ENCODE data around the gene EPC1. TPM values are rescaled to one million over a fixed set of nuclear protein-coding genes. Genes with fewer than 3 reads are reported as not detected.
A peak's percentile ranks its signal among the peaks of the same experiment; 100 is the strongest.
"Not testable (repeated sequence)": the region's sequence is repeated elsewhere in the genome, so short reads cannot be mapped to it uniquely, and the experiment has no call there.

Gene EPC1
- total RNA-seq, 1 experiment from 2014 or later = 9.2 TPM

DNA sequence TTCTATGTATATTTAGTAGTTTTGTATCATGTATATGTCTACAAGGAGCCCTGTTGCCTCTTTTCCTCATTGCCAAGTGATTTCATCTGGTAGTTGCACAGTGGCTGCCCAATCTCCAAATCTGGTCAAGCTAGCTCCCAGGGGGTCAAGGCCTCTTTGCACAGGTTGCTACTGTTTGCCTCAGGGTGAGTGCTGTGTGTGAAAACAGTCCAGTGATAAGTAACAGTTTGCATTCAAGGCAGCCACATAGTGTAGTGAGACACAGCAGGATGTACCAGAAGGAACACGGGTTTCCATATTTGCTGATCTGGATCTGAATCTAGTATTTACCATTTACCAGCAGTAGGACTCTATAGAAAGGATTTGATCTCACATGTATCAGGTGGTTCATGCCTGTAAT, 13.3 kb upstream of the EPC1 start:
- no peak for DNase-seq
- no peaks in the 10 kb centered on the region for H3K27me3 ChIP-seq (ENCODE audit: control insufficient read depth, insufficient read depth, low read length)
- H3K4me3 ChIP-seq (ENCODE audit: insufficient read depth, low read depth, low read length) = no peak overlapping the region
- H3K36me3 ChIP-seq (replicated peaks; ENCODE audit: control insufficient read depth, insufficient read depth, low read length) = no peaks in the 10 kb centered on the region

DNA sequence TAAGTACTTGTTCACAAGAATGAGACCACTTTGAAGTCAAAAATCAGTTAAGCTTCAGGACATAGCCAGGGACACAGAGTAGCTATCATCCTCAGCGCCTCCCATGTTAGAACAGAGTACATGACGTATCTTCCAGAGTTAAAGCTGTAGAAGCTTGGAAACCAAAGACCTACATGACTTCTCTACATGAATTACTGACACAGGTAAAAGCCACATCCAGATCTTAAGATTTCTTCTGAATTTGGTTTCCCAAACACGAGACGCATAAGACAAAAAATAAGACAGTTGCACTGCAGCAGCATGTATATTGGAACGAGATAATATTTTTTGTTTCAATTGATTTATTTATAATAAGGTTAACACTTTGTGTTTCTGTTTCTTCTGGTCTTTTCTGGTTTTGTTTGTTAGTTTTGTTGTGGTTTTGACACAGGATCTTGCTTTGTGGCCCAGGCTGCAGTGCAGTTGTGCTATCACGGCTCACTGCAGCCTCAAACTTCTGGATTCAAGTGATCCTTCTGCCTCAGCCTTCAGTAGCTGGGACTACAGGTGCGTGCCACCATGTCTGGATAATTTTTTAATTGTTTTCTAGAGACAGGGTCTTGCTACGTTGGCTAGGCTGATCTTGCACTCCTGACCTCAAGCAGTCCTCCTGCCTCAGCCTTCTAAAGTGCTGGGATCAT, 10.2 kb upstream of the EPC1 start:
- no peaks in the 10 kb centered on the region for H3K27me3 ChIP-seq (ENCODE audit: control insufficient read depth, insufficient read depth, low read length)
- no peaks in the 10 kb centered on the region; the same call in 1 of the 2 replicates for H3K36me3 ChIP-seq (replicated peaks; ENCODE audit: control insufficient read depth, insufficient read depth, low read length)
- H3K4me3 ChIP-seq (ENCODE audit: insufficient read depth, low read depth, low read length) = no peak overlapping the region
- no peak for DNase-seq

DNA sequence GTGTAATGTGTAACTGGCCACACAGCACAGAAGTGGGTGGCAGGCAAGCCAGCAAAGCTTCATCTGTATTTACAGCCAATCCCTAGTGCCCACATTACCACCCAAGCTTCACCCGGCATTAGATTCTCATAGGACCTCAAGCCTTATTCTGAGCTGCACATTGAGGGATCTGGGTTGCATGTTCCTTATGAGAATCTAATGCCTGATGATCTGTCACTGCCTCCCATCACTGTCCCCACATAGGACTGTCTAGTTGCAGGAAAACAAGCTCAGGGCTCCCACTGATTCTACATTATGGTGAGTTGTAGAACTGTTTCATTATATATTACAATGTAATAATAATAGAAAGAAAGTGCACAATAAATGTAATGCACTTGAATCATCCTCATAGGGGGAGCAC, 7.7 kb upstream of the EPC1 start:
- DNase-seq; H3K4me3 ChIP-seq (ENCODE audit: insufficient read depth, low read depth, low read length); H3K36me3 ChIP-seq (replicated peaks; ENCODE audit: control insufficient read depth, insufficient read depth, low read length); H3K27me3 ChIP-seq (ENCODE audit: control insufficient read depth, insufficient read depth, low read length): not testable (repeated sequence)

DNA sequence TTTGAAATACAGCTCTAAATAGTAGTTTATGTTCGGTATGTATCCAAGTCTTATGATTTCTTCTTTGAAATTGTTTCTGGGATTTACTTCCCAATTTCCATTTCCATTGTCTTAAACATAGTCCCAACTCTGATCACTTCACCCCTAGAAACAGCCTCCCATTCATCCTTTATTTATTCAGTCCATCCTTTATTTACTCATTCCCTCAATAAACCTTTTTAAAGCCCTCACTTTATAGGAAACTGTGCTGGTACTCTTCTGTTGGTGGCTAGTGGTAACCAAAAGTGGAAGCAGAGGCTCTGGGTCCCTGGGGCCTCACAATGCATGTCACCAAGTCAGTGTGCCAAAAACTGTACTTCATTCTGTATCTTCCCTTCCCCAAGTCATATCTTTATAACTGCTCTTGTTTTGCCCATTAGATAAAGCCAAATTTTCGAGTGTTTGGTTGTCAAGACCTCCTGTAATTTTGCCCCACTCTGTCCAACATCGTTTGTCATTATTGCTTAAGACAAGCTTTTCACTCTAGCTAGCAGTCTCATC, 3.9 kb upstream of the EPC1 start:
- DNase-seq = no peak
- H3K4me3 ChIP-seq (ENCODE audit: insufficient read depth, low read depth, low read length) = no peak overlapping the region
- no peaks in the 10 kb centered on the region for H3K27me3 ChIP-seq (ENCODE audit: control insufficient read depth, insufficient read depth, low read length)
- H3K36me3 ChIP-seq (replicated peaks; ENCODE audit: control insufficient read depth, insufficient read depth, low read length) = no peaks in the 10 kb centered on the region; the same call in 1 of the 2 replicates

DNA sequence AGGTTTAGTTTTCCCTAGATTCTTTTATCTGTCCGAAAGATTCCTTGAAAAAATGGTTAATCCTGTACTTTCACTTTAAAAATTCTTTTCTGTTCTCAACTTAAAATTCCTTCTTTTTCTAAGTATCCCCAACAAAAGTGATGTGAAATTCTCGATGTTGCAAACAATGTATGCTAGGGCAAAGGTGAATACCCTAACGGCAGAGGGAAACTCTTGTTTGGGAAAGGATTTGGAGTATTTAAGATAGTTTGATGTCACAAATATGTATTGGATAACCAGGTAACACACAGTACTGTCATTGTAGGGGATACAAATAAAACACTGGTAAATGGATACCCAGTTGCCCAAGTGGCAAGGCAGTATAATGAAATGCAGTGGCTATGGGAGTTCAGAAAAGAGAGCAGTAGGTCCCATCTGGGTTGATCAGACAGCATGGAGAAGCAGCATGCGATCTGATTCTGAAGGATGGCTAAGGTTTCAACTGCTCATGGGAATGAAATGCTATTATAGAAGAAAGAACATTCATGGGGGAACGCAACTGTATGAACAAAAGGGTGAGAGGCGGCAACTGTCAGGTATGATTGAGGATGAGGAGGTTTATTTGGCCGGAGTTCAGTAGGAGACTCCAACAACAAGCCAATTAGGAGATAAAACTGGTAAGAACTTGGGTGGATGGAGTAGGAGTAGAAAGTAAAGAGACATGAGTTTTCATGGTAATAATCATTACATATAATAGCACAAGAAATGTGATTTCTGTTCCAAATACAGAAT, 3.2 kb upstream of the EPC1 start:
- no peak overlapping the region for H3K4me3 ChIP-seq (ENCODE audit: insufficient read depth, low read depth, low read length)
- no peaks in the 10 kb centered on the region for H3K27me3 ChIP-seq (ENCODE audit: control insufficient read depth, insufficient read depth, low read length)
- H3K36me3 ChIP-seq (replicated peaks; ENCODE audit: control insufficient read depth, insufficient read depth, low read length) = no peaks in the 10 kb centered on the region; the same call in 1 of the 2 replicates
- DNase-seq = no peak

DNA sequence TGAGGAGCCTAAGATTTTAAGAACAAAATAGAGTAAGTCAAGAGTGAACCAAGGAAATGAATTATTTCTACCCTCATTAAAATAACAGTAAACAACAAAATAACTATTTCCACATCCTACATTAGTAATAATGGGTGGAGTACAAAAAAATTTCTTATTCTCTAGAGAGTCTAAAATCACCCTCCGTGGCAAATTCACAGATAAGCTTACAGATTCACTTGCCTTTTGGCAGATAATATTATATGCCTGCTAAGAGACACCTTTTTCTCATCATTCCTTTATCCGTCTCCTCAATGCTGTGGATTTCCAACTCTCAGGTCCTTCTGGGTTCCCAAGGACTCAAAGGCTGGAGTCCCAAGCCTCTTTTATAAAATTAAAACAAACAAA, 2.2 kb upstream of the EPC1 start:
- H3K4me3 ChIP-seq (ENCODE audit: insufficient read depth, low read depth, low read length) = no peak overlapping the region
- DNase-seq = no peak
- H3K27me3 ChIP-seq (ENCODE audit: control insufficient read depth, insufficient read depth, low read length) = no peaks in the 10 kb centered on the region
- H3K36me3 ChIP-seq (replicated peaks; ENCODE audit: control insufficient read depth, insufficient read depth, low read length) = no peaks in the 10 kb centered on the region; the same call in 1 of the 2 replicates

DNA sequence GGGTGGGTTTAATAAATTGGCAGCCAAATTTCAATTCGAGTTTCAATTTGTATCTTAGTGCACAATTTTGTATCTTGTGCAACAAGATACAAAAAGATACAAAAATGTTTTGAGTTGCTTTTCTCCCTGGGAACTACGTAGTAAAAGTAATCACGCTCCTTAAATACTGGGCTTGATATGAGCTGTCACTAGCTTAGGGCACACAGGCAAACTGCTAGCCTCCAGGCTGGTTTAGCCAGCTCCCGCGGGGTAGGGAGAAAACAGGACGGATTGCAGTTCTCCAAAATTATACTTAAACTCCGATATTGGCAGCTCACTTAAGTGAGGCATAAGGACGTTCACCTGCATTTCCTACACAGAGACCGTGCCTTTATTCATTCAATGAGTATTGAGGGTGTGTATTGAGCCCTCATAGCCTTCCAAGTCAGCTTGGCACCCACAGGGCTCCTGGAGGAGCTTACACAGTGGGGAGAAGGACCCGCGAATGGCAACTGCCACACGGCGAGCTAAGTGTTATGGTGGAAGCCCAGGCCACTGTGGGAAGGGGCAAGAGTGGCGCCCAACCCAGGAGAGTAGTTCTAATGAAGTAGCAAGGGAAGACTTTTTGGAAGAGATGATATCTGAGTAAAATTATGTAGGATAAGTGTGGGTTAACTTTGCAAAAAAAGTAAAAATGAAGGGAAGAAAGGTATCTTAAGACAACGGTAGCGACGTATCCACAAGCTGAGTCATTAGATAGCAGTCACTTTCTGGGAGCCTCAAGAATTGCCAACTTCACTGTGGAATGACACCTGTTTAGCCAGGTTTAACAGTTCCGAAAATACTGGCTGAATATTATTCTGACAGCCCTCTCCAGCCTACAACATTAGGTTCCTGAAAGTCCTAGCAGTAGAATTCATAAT, 1.6 kb upstream of the EPC1 start:
- Histone ChIP-seq H3K27me3 (ENCODE audit: control insufficient read depth, insufficient read depth, low read length) (no peaks in the 10 kb centered on the region), H3K36me3 (replicated peaks; ENCODE audit: control insufficient read depth, insufficient read depth, low read length) (no peaks in the 10 kb centered on the region), H3K4me3 (ENCODE audit: insufficient read depth, low read depth, low read length) (no peak overlapping the region)
- DNase-seq = peak; percentile 38

DNA sequence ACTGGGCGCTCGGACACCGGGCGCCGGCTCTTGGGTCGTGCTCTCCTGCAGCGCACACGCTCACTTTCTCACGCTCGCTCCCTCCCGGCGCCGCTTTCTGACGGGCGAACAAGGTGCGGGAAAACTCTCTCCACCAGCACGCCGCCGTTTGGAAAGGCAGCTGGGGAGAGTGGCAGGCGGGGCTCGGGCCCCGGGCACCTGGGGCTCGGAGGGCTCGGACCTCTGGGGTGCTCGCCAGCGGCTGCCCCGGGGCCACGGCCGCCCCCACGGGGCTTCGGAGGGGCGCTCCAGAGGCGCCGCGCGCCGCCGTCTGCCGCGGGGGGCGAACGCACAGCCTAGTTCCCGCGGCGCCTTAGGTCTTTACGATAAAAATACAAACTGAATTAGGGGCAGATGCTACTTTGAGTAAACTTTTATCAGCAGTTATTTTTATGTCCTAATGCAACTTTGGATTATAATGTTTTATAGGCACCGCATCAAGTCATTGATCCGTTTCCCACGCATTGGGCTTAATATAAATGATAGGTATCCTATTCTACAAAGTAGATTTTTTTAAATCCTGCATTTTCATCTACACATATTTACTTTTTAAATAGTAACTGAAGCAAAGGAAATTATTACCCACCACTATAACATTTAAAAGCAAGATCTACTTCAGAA, 535 bp upstream of the EPC1 start:
- DNase-seq = no peak
- H3K36me3 ChIP-seq (replicated peaks; ENCODE audit: control insufficient read depth, insufficient read depth, low read length) = no peaks in the 10 kb centered on the region
- H3K27me3 ChIP-seq (ENCODE audit: control insufficient read depth, insufficient read depth, low read length) = no peaks in the 10 kb centered on the region
- peak overlapping the region; percentile 96 for H3K4me3 ChIP-seq (ENCODE audit: insufficient read depth, low read depth, low read length)

DNA sequence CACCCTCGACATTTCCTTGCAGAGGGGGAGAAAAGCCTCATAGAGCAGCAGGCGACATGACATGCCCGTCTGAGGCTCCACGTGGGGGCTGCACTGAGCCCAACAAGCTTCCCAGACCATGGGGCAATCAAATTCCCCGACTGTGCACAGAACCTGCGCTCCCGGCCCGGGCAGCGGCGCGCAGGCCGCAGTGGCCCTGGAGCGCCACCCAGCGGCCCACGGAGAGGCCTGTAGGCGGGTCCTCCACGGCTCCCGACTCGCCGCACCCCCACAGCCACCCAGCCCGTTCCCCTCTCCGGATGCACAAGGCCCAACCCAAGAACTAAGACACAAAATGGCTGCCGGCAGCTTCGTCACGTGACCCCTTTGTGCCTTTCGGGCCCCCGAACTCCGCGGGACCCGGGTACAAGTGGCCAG, 816 bp downstream of the EPC1 start:
- peak; percentile 96 for DNase-seq
- no peaks in the 10 kb centered on the region for H3K36me3 ChIP-seq (replicated peaks; ENCODE audit: control insufficient read depth, insufficient read depth, low read length)
- H3K27me3 ChIP-seq (ENCODE audit: control insufficient read depth, insufficient read depth, low read length) = no peaks in the 10 kb centered on the region
- H3K4me3 ChIP-seq (ENCODE audit: insufficient read depth, low read depth, low read length) = peak overlapping the region; percentile 96

DNA sequence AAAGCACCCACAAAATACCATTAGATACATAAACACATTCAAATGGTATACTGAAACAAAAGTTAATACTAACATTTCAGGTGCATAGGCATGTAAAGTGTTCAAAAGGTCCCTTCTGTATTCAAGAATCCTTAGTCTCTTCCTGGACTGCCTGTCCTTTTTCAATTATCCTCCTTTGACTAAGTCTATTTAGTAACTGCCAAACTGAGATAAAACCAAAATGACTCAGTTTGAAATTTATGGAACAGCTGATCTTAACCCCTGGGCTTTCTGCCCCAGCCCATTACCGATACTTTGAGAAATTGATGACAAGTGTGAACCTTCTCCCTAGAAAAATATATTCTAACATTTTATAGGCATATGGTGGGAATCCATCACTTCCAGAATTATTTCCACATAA, 5.4 kb downstream of the EPC1 start:
- Histone ChIP-seq H3K36me3 (replicated peaks; ENCODE audit: control insufficient read depth, insufficient read depth, low read length) (no peaks in the 10 kb centered on the region), H3K27me3 (ENCODE audit: control insufficient read depth, insufficient read depth, low read length) (no peaks in the 10 kb centered on the region), H3K4me3 (ENCODE audit: insufficient read depth, low read depth, low read length) (no peak overlapping the region)
- no peak for DNase-seq

DNA sequence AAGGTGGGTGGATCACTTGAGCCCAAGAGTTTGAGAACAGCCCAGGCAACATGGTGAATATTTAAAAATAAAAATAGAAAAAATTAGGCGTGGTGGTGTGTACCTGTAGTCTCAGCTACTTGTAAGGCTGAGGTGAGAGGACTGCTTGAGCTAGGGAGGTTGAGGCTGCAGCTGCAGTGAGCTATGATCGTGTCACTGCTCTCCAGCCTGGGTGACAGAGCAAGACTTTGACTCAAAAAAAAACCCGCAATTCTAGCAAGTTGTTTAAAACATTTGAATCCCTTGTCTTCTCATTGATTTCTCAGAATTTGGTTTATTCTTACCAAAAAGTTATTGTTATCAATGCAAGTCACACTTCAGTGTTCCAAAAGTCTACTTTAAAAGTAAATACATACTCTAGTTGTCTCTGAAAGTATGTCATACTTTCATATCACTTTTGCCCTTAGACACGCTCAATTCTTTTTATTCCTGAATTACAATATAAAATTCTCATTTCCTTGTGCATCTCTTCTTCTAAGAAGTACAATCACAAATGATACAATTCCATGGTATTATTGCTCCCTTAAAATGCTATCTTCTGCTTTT, 6.3 kb downstream of the EPC1 start:
- H3K4me3 ChIP-seq (ENCODE audit: insufficient read depth, low read depth, low read length) = no peak overlapping the region
- no peak for DNase-seq
- H3K36me3 ChIP-seq (replicated peaks; ENCODE audit: control insufficient read depth, insufficient read depth, low read length) = no peaks in the 10 kb centered on the region
- no peaks in the 10 kb centered on the region for H3K27me3 ChIP-seq (ENCODE audit: control insufficient read depth, insufficient read depth, low read length)

DNA sequence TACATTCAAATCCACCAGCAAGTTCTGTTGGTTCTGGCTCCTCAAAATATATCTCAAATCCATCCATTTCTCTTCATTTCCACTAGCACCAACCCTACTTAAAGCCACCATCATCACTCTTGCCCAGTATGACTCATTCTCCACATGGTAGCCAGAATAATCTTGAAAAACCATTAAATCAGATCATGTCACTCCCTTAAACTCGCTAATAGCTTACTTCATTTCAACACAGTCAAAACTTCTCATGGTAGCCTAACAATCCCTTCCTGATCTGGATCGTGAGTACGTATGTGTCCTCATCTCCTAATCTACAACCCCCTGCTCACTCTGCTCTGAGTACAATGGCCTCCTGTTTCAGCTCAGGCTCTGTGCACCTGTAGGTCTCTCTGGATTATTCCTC, 8.7 kb downstream of the EPC1 start:
- Histone ChIP-seq H3K27me3 (ENCODE audit: control insufficient read depth, insufficient read depth, low read length) (no peaks in the 10 kb centered on the region), H3K36me3 (replicated peaks; ENCODE audit: control insufficient read depth, insufficient read depth, low read length) (no peaks in the 10 kb centered on the region)
- DNase-seq = no peak

DNA sequence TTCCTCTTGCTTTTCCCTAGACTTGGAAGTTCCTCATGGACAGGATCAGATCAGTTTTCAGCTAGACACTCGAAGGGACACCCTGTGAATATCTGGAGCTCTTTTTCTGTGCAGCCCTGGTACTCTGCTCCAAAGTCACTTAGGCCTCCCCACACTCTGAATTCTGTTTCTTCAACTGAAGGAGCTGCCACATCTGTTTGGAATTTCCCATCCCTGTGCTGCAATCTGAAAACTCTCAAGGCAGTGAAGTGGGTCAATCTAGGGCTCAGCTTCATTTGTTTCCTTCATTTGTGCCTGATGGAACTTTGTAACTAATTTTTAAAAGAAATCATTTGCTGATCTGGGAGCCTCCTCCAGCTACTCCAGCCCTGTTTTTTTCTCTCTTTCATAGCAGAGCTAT, 9.6 kb downstream of the EPC1 start:
- H3K4me3 ChIP-seq (ENCODE audit: insufficient read depth, low read depth, low read length) = no peak overlapping the region
- no peak for DNase-seq
- no peaks in the 10 kb centered on the region for H3K27me3 ChIP-seq (ENCODE audit: control insufficient read depth, insufficient read depth, low read length)
- no peaks in the 10 kb centered on the region for H3K36me3 ChIP-seq (replicated peaks; ENCODE audit: control insufficient read depth, insufficient read depth, low read length)

More for the DNA sequence above, 8.7 kb downstream of the EPC1 start:
- no peak overlapping the region for H3K4me3 ChIP-seq (ENCODE audit: insufficient read depth, low read depth, low read length)

DNA sequence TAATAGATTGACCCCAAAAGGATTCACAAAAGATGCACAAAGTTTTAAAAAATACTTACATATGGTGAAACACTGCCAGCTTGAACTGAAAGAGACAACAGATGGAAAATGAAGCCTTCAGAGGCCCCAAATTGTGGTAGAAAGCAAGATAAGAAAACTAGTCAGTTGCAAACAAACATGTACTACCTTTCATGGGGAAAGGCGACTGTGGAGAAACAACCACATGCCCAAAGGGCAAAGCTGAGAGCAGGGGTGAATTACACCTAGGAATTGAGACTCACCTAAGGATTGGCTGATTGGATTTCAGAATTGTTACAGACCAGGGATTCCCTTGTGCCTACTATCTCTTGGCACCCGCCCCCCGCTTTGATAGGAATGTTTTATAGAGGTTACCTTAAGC, 13.1 kb downstream of the EPC1 start:
- no peak overlapping the region for H3K4me3 ChIP-seq (ENCODE audit: insufficient read depth, low read depth, low read length)

More for the DNA sequence above, 13.1 kb downstream of the EPC1 start:
- H3K27me3 ChIP-seq (ENCODE audit: control insufficient read depth, insufficient read depth, low read length) = no peaks in the 10 kb centered on the region
- no peaks in the 10 kb centered on the region for H3K36me3 ChIP-seq (replicated peaks; ENCODE audit: control insufficient read depth, insufficient read depth, low read length)
- no peak for DNase-seq

All from H7 (cell line).